D721Med (cell line): ENCODE data around the gene DUSP10.

Experiments
- DNase-seq: peaks from one replicate; pipeline ENCODE4 v3.0.0; 2011; ENCODE audit warnings: low spot score; ENCODE audit not compliant: insufficient read length
- FAIRE-seq: peaks from 2 replicates; lab custom pipeline; 2011; peaks lifted over from hg19 to GRCh38; lab: Jason Lieb, UNC
- TF ChIP-seq, protein P1 (sequence below): IDR thresholded peaks from 2 replicates; pipeline ENCODE4 v1.5.1; 2012; ENCODE audit warnings: mild to moderate bottlenecking, control low read depth; ENCODE audit not compliant: insufficient read depth; ENCODE audit errors: missing control alignments

The DUSP10 gene

GRCh38 chr1:221708987-221709386 is 32.9 kb downstream of the DUSP10 start:
- FAIRE-seq = no peak
- DNase-seq = no peak
- TF ChIP-seq, protein P1, sequence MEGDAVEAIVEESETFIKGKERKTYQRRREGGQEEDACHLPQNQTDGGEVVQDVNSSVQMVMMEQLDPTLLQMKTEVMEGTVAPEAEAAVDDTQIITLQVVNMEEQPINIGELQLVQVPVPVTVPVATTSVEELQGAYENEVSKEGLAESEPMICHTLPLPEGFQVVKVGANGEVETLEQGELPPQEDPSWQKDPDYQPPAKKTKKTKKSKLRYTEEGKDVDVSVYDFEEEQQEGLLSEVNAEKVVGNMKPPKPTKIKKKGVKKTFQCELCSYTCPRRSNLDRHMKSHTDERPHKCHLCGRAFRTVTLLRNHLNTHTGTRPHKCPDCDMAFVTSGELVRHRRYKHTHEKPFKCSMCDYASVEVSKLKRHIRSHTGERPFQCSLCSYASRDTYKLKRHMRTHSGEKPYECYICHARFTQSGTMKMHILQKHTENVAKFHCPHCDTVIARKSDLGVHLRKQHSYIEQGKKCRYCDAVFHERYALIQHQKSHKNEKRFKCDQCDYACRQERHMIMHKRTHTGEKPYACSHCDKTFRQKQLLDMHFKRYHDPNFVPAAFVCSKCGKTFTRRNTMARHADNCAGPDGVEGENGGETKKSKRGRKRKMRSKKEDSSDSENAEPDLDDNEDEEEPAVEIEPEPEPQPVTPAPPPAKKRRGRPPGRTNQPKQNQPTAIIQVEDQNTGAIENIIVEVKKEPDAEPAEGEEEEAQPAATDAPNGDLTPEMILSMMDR = no peak

DNA sequence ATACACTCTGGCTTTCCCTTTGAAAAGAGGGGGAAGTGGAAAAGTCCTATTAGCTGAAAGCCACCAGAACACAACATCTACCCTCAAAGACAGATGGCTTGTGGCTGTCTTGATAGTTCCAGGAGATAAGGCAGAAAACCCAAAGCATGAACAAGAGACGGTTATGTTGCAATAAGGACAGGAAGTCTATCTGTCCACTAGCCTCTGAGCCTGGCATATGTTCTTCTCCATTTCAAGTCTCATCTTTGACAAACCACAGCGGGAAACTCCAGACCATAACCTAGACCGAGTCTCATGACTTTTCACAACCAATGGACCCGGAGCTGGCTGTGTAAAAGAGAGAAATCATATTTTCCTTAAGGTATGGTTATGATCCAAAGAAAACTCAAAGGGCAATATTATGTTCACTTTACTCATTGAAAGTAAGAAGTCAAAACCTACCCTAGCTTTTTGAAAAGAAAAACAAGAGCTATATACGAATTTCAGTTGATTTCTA is 33.8 kb downstream of the DUSP10 start:
- DNase-seq = no peak
- TF ChIP-seq, protein P1 = no peak
- FAIRE-seq = peak; percentile 53

GRCh38 chr1:221706876-221707582 is 34.9 kb downstream of the DUSP10 start:
- DNase-seq (no peak), FAIRE-seq (no peak)
- TF ChIP-seq, protein P1 = no peak

GRCh38 chr1:221706191-221706590 is 35.7 kb downstream of the DUSP10 start:
- TF ChIP-seq, protein P1 = no peak
- DNase-seq (no peak), FAIRE-seq (no peak)

DNA sequence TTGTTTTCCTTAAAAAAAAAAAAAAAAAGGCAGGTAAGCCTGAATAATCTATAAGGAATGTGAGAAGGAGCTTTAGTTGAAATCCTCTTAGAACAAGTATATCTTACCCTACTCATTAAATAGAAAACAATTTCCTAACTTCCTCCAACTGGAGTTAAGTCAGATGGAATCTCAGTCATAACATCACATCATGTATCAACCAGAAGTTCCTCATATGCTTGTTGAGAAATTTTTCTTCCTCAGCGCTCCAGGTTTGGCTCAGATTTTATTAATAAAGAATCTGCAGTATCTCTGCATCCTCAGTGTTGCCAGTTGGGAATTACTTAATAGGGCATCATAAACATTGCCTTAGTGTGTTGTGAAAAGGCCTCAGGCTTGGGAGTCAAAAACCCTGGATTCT is 37.6 kb downstream of the DUSP10 start:
- FAIRE-seq (peak; percentile 96), DNase-seq (peak; percentile 19)
- TF ChIP-seq, protein P1 = no peak

- TF ChIP-seq, protein P1 = no peak
- DNase-seq (no peak), FAIRE-seq (no peak)
Measured at GRCh38 chr1:221701570-221702186, 40.2 kb downstream of the DUSP10 start.

- DNase-seq (no peak), FAIRE-seq (no peak)
- TF ChIP-seq, protein P1 = no peak
Measured at GRCh38 chr1:221700948-221701347, 40.9 kb downstream of the DUSP10 start.
